Neural cell (in vitro differentiated cells): ENCODE data around the gene SOX12. TPM values are rescaled to one million over a fixed set of nuclear protein-coding genes. Genes with fewer than 3 reads are reported as not detected.
"Not testable (repeated sequence)": the region's sequence is repeated elsewhere in the genome, so short reads cannot be mapped to it uniquely, and the experiment has no call there.

Source experiments
- H2AFZ ChIP-seq: fragments of 200-600, 300-800 bp; sonication (generic), shearing (Covaris generic); 2 replicates; pipeline ENCODE4 v1.6.0; 2014; ENCODE audit warnings: low read depth, mild to moderate bottlenecking, antibody characterized with exemption, low read length, moderate library complexity
- H3F3A ChIP-seq: fragments of 200-600 bp; shearing (Covaris generic); 2 replicates; pipeline ENCODE4 v1.6.1; 2016; ENCODE audit warnings: mild to moderate bottlenecking, moderate library complexity, mixed read lengths, antibody characterized with exemption, low read length; ENCODE audit not compliant: insufficient read depth, poor library complexity, severe bottlenecking
- H3K27ac ChIP-seq: fragments of 200-600, 300-800 bp; sonication (generic), shearing (Covaris generic); 2 replicates; pipeline ENCODE4 v1.5.1; 2014; ENCODE audit warnings: mild to moderate bottlenecking, low read length, moderate library complexity
- H3K27me3 ChIP-seq: fragments of 300-800, 200-600 bp; sonication (generic), shearing (Covaris generic); 2 replicates; pipeline ENCODE4 v1.6.0; 2014; ENCODE audit warnings: mild to moderate bottlenecking, low read depth, low read length, moderate library complexity; ENCODE audit not compliant: insufficient read depth
- H3K36me3 ChIP-seq: fragments of 300-800, 200-600 bp; sonication (generic), shearing (Covaris generic); 2 replicates; pipeline ENCODE4 v1.5.1; 2014; ENCODE audit warnings: mild to moderate bottlenecking, antibody characterized with exemption, low read length, moderate library complexity; ENCODE audit not compliant: insufficient read depth
- H3K4me2 ChIP-seq: fragments of 300-800, 200-600 bp; sonication (generic), shearing (Covaris generic); 2 replicates; pipeline ENCODE4 v1.6.0; 2014; ENCODE audit warnings: mild to moderate bottlenecking, low read length
- H3K4me3 ChIP-seq: fragments of 300-800, 200-600 bp; sonication (generic), shearing (Covaris generic); 2 replicates; pipeline ENCODE4 v1.5.1; 2014; ENCODE audit warnings: mild to moderate bottlenecking, low read length, moderate library complexity
- H3K79me2 ChIP-seq: fragments of 200-600 bp; shearing (Covaris generic); replicated peaks from 2 replicates; pipeline ENCODE4 v1.6.0; 2014; ENCODE audit warnings: mild to moderate bottlenecking, low read length, moderate library complexity; ENCODE audit not compliant: insufficient read depth
- H3K9ac ChIP-seq: fragments of 300-800, 200-600 bp; sonication (generic), shearing (Covaris generic); 2 replicates; pipeline ENCODE4 v1.6.1; 2016; ENCODE audit warnings: mild to moderate bottlenecking, low read length, mixed read lengths
- H3K9me2 ChIP-seq: fragments of 200-600 bp; shearing (Covaris generic); 2 replicates; pipeline ENCODE4 v1.6.1; 2016; ENCODE audit warnings: mild to moderate bottlenecking, low read length, mixed read lengths; ENCODE audit not compliant: insufficient read depth
- H3K9me3 ChIP-seq: fragments of 200-600, 300-800 bp; sonication (generic), shearing (Covaris generic); 2 replicates; pipeline ENCODE4 v1.6.1; 2016; ENCODE audit warnings: mild to moderate bottlenecking, mixed run types, low read length, moderate library complexity, mixed read lengths
- H4K20me1 ChIP-seq: fragments of 200-600 bp; shearing (Covaris generic); 2 replicates; pipeline ENCODE4 v1.6.1; 2016; ENCODE audit warnings: mild to moderate bottlenecking, mixed run types; ENCODE audit not compliant: insufficient read depth
- EZH2 ChIP-seq: fragments of 200-600, 300-800 bp; shearing (Covaris generic), sonication (generic); IDR thresholded peaks from 2 replicates; pipeline ENCODE4 v1.6.1; 2014; ENCODE audit warnings: antibody characterized with exemption, low read length, borderline replicate concordance, mild to moderate bottlenecking; ENCODE audit not compliant: insufficient read depth, poor library complexity, severe bottlenecking
- MXI1 ChIP-seq: fragments of 450-650 bp; conservative IDR thresholded peaks from 2 replicates; pipeline ENCODE4 v1.6.1; 2014; ENCODE audit warnings: antibody characterized with exemption, mild to moderate bottlenecking; ENCODE audit not compliant: poor library complexity, severe bottlenecking
- POLR2AphosphoS5 ChIP-seq: IDR thresholded peaks from 2 replicates; pipeline ENCODE4 v1.6.1; 2012
- RAD21 ChIP-seq: fragments of 450-650 bp; conservative IDR thresholded peaks from 2 replicates; pipeline ENCODE4 v1.6.1; 2014; ENCODE audit warnings: antibody characterized with exemption, mild to moderate bottlenecking, moderate library complexity
- SMC3 ChIP-seq: fragments of 450-650 bp; conservative IDR thresholded peaks from 2 replicates; pipeline ENCODE4 v1.6.1; 2014; ENCODE audit warnings: antibody characterized with exemption, mild to moderate bottlenecking, moderate library complexity; ENCODE audit not compliant: poor library complexity
- polyA plus RNA-seq: library from polyadenylated mRNA; depleted of rRNA; stranded (reverse); fragments of >200 nt; gene quantifications from 2 replicates; pipeline ENCODE4 v1.2.3, GENCODE V29; 2014
- TF ChIP-seq, protein P1 (sequence below): fragments of 450-650 bp; IDR thresholded peaks from 2 replicates; pipeline ENCODE4 v1.5.1; 2014; ENCODE audit warnings: antibody characterized with exemption, mild to moderate bottlenecking, moderate library complexity; ENCODE audit not compliant: poor library complexity, severe bottlenecking

The SOX12 gene
- polyA plus RNA-seq, 1 donor from 2014 or later = 6.8 TPM

DNA sequence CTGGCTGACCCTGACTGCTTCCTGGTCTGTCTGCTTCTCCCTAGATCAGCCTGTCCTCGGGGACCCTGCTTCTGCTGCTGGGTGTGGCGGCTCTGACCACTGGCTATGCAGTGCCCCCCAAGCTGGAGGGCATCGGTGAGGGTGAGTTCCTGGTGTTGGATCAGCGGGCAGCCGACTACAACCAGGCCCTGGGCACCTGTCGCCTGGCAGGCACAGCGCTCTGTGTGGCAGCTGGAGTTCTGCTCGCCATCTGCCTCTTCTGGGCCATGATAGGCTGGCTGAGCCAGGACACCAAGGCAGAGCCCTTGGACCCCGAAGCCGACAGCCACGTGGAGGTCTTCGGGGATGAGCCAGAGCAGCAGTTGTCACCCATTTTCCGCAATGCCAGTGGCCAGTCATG, 27.8 kb downstream of the SOX12 start:
- no peak for TF ChIP-seq MXI1
- TF ChIP-seq, protein P1, sequence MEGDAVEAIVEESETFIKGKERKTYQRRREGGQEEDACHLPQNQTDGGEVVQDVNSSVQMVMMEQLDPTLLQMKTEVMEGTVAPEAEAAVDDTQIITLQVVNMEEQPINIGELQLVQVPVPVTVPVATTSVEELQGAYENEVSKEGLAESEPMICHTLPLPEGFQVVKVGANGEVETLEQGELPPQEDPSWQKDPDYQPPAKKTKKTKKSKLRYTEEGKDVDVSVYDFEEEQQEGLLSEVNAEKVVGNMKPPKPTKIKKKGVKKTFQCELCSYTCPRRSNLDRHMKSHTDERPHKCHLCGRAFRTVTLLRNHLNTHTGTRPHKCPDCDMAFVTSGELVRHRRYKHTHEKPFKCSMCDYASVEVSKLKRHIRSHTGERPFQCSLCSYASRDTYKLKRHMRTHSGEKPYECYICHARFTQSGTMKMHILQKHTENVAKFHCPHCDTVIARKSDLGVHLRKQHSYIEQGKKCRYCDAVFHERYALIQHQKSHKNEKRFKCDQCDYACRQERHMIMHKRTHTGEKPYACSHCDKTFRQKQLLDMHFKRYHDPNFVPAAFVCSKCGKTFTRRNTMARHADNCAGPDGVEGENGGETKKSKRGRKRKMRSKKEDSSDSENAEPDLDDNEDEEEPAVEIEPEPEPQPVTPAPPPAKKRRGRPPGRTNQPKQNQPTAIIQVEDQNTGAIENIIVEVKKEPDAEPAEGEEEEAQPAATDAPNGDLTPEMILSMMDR = no peak
- no peak for TF ChIP-seq POLR2AphosphoS5
- no peak for TF ChIP-seq EZH2
- Histone ChIP-seq H3K36me3 (no peaks in the 10 kb centered on the region), H3K4me2 (no peak overlapping the region), H2AFZ (no peak overlapping the region), H3K9me2 (no peaks in the 10 kb centered on the region), H3K79me2 (peaks cover 6% of the 10 kb centered on the region), H4K20me1 (no peaks in the 10 kb centered on the region), H3F3A (no peaks in the 10 kb centered on the region), H3K4me3 (no peak overlapping the region), H3K9me3 (no peaks in the 10 kb centered on the region), H3K27me3 (no peaks in the 10 kb centered on the region), H3K27ac (no peak overlapping the region), H3K9ac (no peak overlapping the region)

DNA sequence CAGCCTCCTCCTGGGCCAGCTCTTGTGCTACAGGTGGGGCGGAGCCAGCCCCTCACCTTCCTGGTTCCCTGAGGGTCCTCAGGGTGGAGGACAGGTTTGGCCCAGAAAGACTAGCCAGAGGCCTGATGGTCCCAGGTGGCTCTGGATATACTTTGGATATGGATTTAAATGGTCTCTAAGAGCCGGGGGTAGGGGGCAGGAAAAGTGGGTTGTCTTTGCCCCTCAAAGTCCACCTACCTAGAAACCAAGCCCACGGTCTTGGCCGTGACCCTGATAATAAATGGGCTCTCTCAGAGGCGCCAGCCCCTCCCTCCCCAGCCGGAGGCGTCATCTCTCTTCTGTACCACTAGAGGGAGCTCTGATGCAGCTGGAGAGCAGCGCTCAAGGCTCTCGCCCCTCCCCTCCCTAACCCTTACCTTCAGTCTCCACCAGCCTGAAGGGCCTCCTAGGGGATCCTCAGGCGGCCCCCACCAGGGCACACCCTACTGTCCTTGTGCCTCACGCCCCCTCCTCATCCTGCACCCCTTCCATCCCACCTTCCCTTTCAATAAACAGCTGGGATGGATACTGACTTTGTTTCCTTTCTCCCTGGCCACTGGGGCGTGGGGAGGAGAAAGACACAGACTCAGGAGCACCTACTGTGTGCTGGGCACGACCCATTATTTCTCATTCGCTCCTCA, 29.1 kb downstream of the SOX12 start:
- Histone ChIP-seq H3K79me2 (no peaks in the 10 kb centered on the region), H3K27ac (no peak overlapping the region), H3K27me3 (no peaks in the 10 kb centered on the region), H3K36me3 (no peaks in the 10 kb centered on the region), H3K4me3 (no peak overlapping the region), H3K9me2 (no peaks in the 10 kb centered on the region), H3K9ac (peak overlapping the region; percentile 16), H3K4me2 (no peak overlapping the region), H3F3A (no peaks in the 10 kb centered on the region), H2AFZ (no peak overlapping the region), H3K9me3 (no peaks in the 10 kb centered on the region), H4K20me1 (no peaks in the 10 kb centered on the region)
- TF ChIP-seq, protein P1 = peak; percentile 98
- no peak for TF ChIP-seq EZH2
- TF ChIP-seq SMC3 = peak; percentile 93
- TF ChIP-seq POLR2AphosphoS5 = peak; percentile 12
- TF ChIP-seq RAD21 = peak; percentile 98

DNA sequence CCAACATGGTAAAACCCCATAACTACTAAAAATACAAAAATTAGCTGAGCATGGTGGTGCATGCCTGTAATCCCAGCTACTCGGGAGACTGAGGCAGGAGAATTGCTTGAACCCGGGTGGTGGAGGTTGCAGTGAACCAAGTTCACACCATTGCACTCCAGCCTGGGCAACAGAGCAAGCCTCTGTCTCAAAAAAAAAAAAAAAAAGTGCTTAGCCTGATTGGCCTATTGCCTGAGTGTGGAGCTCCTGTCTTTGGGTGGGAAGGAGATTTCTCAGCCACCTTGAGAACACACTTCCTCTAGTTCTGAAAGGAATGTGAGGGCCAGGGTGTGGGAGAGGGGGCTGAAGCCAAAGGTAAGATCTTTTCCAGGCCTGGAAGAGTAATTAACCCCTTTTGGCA, 30.8 kb downstream of the SOX12 start:
- not testable (repeated sequence) for H3F3A ChIP-seq, H3K9me2 ChIP-seq, H4K20me1 ChIP-seq, H3K4me2 ChIP-seq, H3K27ac ChIP-seq, H3K36me3 ChIP-seq, H3K9ac ChIP-seq, H3K9me3 ChIP-seq, H3K27me3 ChIP-seq, H3K4me3 ChIP-seq, H3K79me2 ChIP-seq, H2AFZ ChIP-seq
